NCI-H2029 treated with DMSO at 0.1 percent for 48 hours (cell line): ENCODE results near the gene P2RX1.

ENCODE experiments used
- DNase-seq: peaks from one replicate; lab custom pipeline; 2025; lab: John Stamatoyannopoulos, UW

The P2RX1 gene

GRCh38 chr17:3905017-3905520, 11.2 kb downstream of the P2RX1 start:
- no peak for DNase-seq

DNA sequence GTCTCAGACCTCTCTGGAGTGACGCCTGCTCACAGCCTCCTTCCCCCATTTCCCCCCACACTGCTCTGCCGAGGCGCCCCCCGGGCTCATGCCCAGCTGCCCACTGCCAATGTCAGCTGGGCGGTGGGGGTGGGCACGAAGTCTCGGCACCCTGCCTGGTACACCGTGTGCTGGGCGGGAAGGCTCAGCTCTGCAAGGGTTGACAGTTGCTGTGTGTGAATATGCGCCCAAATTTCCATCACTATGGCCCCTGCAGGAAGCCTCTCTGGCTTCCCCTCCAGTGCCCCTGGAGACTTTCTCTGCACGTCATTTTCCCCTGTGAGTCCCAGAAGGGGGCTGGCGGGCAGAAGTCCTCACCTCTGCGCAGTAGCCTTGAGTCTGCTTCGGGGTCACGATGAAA, 11.8 kb downstream of the P2RX1 start:
- DNase-seq = no peak

DNA sequence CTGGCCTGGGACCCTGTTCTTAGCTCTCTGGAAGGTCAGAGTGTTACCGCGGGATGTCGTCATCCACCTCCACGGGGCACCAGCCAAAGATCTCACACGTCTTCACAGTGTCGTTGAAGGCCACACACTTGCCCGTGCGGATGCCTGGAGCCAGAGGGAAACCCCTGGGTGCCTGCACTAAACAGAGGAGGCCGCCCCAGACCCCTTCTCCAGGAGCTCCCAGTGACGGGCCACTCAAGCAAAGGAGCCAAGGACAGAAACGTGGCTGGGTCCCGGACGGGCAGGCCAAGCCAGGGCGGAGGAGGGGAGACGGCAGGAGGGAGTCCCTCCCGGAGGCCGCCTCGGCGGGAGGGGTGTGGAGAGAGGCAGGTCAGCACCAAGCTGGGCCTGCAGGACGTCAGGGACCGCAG, 12.4 kb downstream of the P2RX1 start:
- DNase-seq = no peak

GRCh38 chr17:3903051-3903825, 13.0 kb downstream of the P2RX1 start:
- no peak for DNase-seq

- DNase-seq = no peak
Observed at GRCh38 chr17:3900646-3901045, 15.6 kb downstream of the P2RX1 start.

DNA sequence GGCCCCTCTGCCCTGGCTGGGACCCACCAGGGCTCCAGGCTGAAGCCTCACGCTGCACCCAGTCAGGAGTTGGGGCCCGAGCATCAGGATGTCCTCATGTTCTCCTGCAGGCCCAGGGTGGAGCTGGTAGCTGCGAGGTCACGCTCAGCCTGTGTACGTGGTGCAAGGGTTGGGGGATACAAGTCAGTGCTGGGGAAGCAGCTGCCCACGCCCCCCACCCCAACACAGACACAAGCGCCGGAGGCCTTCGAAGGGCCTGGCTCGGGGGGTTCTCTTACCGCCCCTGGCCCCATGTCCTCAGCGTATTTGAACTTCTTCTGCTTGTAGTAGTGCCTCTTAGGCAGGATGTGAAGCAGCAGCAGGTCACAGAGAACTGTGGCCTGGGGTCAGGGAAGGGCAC, 18.5 kb downstream of the P2RX1 start:
- DNase-seq = no peak

DNA sequence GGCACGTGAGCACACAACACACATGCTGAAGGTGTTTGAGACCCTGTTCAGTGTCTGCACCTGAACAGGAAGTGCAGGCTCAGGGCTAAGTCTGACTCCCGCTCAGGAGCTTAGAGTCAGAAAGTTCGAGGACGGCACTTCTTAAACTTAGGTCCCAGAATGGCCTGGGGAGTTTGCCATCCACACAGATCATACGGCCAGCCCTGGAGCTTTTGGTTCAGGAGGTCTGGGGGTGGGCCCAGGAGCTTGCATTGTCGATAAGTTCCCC, 19.4 kb downstream of the P2RX1 start:
- DNase-seq = no peak

DNA sequence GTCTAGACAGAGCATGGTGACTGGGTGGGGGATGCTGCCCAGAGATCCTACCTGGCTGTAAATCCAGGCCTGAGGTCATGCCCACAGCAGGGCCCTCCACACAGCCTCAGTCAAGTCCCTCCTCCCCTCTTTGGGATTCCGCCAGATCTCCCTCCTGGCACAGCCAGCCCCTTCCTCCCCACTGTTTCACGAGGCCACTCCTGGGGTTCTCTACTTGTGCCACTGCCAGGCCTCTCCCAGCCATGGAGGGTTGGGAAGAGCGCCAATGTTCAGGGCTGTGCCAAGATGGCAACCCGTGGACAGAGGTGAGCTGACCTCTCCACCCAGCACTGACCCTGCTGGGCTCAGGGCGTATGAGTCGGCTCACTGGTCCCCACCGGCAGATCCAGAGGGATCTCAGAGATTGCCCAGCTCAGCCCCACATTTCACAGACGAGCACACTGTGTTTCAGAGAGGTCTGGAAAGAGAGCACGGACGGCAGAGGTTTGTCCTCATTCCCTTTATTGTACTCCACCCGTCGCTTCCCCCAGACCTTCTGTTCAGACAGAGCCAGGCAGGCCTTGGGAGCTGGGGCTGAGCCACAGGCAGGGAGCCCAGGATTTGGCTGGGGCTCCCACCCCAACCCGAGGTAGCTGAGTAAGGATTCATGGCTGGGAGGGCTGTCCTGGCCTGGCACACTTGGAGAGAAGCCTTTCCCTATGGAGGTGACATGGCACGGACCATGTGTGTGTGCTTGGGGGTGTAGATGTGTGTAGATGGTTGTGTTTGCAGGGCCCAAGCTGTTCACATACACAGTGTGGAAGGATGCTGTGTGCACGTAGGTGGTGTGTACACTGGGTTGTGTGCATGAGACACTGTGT, 19.9 kb downstream of the P2RX1 start:
- DNase-seq = no peak

DNA sequence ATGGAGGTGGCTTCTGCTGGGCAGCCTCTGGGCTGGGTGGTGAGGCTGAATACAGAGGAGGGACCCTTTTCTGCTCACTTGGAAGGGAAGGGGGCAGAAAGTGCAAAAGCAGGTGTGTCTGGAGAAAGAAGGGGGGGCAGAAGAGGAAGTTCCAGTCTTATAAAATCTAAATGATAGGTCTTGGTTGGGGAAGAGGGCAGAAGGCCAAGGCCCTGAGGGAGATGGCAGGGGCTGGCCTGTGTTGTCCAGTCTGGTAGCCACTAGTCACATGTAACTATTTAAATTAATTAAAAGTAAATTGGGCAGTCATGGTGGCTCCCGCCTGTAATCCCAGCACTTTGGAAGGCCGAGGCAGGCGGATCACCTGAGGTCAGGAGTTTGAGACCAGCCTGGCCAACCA, 20.9 kb downstream of the P2RX1 start:
- no peak for DNase-seq

DNA sequence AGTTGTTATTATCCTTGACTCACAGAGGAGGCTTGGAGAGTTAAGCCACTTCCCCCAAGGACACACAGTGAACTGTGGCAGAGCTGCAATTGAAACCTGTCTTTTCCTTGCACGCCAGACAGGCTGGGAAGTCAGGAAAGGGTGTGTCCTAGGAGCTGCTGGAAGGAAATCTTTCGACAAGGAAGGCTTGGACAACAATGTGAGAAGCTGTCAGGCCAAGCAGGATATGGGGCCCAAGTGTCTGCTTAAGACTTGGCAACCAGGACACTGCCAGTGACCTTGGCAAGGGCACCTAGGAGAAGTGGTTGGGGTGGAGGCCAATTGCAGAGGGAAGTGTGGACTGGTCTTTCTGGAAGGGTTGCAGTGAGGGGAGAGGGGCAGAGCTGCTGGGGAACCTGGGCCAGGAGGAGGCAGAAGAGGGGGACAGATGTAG, 21.3 kb downstream of the P2RX1 start:
- DNase-seq = no peak

GRCh38 chr17:3894188-3894587, 22.1 kb downstream of the P2RX1 start:
- DNase-seq = no peak

DNA sequence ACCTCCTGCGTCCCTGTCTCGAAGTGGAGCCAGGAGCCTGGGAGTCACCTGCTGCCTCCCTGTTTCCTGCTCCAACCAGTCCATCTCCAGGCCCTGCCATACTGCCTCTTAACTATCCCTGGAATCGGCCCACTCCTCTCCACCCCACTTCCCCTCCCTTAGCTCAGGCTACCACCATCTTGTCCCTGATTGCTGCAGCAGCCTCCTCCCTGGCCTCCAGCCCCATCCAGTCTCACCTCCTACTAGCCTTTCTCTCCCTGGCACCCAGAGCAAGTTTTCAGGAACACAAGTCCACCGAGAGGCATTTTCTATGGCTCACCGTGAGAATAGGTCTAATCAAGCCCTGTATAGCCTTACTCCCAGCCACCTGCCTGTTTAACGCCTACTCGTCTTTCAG, 22.5 kb downstream of the P2RX1 start:
- DNase-seq = no peak

DNA sequence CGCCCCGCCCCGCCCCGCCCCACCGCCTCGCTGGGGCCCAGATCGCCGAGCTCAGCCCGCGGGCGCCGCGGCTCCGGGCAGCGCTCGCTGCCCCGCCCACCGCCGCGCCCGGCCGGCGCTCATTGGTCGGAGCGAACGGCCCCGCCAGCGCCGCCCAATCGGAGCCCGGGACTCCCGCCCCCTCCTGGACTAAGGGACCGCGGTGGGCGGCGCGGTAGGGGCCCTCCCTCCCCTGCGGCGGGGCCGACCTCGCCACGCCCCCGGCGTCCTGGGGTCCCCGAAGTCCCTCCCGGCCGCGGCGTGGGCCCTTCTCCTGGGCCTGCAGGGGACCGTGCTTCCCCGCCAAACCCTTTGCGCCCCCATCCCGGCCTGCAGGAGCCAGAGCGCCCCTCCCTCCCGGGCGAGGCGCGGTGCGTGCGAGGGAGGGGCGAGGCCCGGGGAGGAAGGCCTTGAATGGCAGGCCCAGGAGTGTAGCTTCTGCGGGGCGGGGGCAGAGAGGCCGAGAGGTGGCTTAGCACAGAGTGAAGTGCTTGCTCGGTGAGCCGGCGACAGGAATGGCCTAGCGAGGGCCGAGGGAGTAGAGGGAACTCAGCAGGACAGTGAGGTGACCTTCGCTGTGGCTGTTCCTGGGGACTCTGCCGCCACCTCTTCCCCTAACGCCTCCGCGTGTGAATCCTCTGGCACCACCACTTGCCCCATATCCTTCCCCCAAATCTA, 23.1 kb downstream of the P2RX1 start, which contains the start of gene CAMKK1:
CAMKK1 (minus strand) TSS at position 51 of the 717 bp plus-strand sequence. CDS start 7,366 bp downstream, outside the sequence.
- no peak for DNase-seq

DNA sequence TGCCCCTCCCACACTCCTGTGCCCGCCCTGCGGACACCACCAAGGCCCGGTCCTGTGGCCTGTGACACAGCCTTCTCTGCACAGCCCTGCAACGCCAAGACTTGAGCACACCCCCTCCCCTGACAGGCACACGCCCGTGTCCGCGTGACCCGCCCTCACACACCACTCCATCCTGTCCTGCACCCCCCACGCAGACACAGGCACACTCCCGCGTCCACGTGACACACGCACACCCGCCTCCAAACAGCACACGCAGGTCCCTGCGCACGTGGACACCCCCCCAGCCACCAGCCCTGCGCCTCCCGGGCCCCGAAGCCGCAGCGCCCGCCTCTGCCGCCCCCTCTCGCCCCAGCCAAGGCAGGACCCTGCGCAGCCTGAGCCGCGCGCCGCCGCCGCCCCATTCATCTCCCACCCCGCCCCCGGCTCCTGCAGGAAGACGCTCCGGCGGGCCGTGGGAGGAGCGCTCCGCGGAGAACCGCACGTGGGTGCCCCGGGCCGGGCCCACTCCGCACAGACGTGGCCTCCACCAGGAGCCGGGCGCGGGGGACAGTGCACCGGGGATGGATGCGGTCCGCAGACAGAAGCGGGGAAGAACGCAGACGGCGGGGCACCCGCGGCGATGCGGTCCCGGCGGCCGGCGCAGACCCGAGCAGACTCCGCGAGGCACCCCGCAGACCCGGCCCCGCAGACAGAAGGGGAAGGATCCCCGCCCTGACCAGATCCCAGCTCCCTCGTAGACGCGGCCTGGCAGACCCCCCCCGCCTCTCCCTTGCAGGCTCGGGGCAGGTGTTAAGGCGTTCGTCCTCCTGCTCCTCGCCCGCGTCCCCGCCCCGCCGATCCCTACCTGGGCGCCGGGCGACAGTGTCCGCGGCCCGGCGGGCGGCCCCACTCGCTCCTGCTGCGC, 23.9 kb downstream of the P2RX1 start:
- no peak for DNase-seq

- no peak for DNase-seq
Observed at GRCh38 chr17:3891626-3892094, 24.6 kb downstream of the P2RX1 start.

- no peak for DNase-seq
Observed at GRCh38 chr17:3890878-3891219, 25.4 kb downstream of the P2RX1 start.

GRCh38 chr17:3890082-3890877, 26.0 kb downstream of the P2RX1 start:
- DNase-seq = no peak

DNA sequence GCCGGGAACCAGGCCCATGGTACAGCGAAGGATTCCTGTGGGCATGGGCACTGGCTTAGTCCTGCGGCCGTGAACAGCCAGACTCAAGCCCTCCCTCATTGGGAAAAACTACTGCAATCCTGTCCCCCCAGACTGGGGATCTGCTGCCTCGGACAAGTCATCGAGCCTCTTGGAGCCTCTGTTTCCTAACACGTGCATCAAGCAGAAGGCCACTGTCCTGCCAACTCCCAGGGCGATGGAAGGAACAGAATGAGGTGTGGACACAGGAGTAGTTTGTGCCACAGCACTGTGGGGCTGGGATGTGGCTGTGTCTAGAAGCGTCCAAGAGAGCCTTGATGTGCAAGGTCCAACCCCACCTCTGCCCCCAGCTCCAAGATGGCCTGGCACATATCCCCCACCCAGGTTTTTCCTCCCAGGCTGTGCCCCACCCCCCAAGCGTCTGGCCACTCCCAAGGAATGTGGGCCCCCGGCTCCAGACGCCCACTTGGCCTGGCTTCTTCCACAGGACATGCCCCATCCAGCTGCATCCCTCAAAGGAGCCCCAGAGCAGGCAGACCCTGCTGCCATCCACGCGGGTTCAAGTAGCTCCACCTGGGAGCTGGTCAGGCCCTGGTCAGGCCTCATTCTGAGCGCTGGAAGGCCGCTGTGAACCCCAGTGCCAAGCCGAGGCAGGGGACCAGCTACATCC, 26.8 kb downstream of the P2RX1 start:
- DNase-seq = no peak

- DNase-seq = peak; percentile 44
Observed at GRCh38 chr17:3888343-3889171, 27.7 kb downstream of the P2RX1 start.
